C1 segment of cervical spinal cord (tissue), 14 donors: Measurements from ENCODE around the gene EPS8L3.
"Not testable (repeated sequence)": the region's sequence is repeated elsewhere in the genome, so short reads cannot be mapped to it uniquely, and the experiment has no call there.

ENCODE experiments used
- DNase-seq, 14 donors: peaks; one replicate each; lab custom pipeline; 2025; lab: John Stamatoyannopoulos, UW

The EPS8L3 gene

GRCh38 chr1:109780982-109781381 is 17.3 kb upstream of the EPS8L3 start:
- DNase-seq, result no peak

DNA sequence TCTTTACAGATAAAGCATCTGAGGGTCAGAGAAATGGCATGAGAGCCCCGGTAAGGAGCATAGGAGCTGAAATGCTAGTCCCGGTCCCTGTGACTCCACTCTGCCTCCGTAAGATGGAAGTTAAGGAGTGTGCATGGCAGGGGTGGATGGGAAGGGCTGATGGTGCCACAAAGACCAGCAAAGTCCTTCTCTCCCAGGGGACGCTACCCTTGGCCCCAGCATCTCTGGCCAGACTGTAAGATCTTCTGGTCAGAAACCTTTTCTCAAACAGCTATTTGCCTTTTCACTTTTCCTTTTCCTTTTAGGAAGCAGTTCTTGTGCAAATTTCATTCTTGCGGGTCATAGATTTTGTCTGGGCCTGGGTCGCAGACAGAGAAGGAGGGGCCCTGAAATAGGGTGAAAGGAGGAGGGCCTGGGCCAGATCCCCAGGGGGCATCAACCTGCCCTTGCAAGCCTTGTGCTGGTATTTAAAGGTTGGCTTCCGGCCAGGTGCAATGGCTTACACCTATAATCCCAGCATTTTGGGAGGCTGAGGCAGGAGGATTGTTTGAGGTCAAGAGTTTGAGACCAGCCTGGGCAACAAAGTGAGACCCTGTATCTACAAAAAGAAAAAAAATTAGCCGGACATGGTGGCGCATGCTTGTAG is 14.4 kb upstream of the EPS8L3 start:
- DNase-seq, result no peak

GRCh38 chr1:109777436-109777835 is 13.7 kb upstream of the EPS8L3 start:
- no peak for DNase-seq

- DNase-seq, result peak in 12 of 14 donors; percentile 31 to 80 (median 72)
These were observed 13.2 kb upstream of the EPS8L3 start for GRCh38 chr1:109776911-109777310.

GRCh38 chr1:109776206-109776835 is 12.6 kb upstream of the EPS8L3 start:
- DNase-seq, result no peak

- no peak for DNase-seq
These were observed 11.7 kb upstream of the EPS8L3 start for GRCh38 chr1:109775398-109775797.

DNA sequence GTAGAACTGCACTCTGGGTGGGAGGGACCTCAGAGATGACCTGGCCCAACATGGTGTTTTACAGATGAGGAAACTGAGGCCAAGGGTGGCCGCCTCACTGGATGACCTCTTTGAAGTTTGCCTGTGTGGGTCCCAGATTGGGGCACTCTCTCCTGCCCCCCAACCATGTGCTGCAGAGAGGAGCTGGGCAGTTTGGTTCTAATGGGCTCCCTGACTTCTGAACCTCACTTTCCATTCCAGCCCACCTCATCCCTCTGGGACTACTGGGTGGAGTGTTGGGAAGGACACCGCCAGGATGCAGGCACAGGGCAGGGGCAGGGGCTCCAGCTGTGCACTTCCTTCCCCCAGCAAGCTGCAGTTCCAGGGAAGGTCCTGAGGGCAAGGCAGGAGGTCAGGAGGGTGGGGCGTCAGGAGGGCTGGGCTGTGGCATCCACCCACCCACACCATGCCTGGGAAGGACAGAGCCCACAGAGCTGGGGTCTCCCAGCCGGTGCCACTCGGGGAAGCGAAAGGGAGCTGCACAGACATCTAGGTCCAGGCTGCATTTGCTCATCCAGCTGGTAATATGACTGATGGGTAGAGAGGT is 10.3 kb upstream of the EPS8L3 start:
- no peak for DNase-seq

- DNase-seq, result peak in 12 of 14 donors; percentile 24 to 72 (median 55)
These were observed 9.6 kb upstream of the EPS8L3 start for GRCh38 chr1:109773203-109773899.

DNA sequence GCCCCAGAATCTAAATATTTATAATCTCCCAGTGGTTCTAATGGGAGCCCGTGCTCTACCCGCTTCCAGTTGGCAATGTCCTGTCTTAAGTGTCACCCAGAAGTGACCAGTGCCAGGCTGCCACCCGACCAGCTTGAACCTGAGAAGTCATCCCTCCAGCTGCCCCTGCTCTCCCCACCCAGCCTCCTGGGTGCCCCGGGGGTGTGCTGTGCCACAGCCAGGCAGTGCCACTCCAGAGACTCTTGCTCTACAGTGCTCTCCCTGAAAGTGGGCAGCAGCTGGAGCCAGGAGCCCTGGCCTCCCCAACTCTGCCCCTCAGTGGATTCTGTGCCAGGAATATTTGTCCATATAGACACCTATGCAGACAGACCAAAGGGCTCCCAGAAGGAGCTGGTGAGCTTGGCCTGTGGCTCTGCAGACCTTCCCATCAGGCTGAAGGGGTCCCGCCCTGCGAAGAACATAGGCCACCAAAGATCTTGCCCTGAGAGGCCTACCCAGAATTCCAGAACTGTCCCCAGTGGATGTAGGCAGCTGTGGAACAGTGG is 9.0 kb upstream of the EPS8L3 start:
- no peak for DNase-seq

GRCh38 chr1:109771712-109772657 is 8.3 kb upstream of the EPS8L3 start:
- DNase-seq, result no peak

DNA sequence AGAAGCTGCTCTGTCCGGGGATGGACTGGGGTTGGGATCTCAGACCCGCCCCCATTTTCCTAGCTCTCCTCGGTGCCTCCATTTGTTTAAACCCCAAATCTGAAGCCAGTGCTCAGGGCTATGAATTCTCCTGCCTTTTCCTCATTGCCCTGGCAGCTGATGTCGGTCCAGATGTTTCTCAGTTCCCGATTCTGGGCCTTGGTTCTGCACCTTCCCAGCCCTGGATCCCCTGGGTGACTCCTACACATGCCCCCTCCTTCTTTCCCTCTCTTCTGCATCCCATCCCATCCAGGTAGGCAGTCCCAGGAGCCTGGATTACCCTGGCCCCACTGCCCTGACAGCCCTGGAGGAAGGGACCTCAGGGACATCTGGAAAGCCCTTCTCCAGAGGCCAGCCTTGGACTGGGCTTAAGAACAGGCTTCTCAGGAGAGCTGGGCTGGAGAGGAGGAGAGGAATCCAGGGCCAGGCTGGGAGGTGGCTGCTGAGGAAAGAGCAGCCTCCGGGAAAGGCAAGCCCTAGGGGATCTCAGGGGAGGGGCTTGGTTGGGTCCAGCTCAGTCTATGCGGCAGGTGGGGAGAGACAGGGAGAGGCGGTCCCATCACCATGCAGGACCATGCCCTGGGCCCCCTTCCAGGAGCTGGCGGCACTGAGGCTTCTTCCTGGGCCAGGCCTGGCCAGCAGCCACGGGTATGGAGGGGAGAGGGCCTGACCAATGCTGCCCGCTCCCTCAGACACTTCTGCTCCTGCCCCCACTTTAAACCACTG is 6.8 kb upstream of the EPS8L3 start:
- peak in 11 of 14 donors; percentile 19 to 85 (median 66) for DNase-seq

- DNase-seq, result no peak
These were observed 5.8 kb upstream of the EPS8L3 start for GRCh38 chr1:109769330-109770078.

DNA sequence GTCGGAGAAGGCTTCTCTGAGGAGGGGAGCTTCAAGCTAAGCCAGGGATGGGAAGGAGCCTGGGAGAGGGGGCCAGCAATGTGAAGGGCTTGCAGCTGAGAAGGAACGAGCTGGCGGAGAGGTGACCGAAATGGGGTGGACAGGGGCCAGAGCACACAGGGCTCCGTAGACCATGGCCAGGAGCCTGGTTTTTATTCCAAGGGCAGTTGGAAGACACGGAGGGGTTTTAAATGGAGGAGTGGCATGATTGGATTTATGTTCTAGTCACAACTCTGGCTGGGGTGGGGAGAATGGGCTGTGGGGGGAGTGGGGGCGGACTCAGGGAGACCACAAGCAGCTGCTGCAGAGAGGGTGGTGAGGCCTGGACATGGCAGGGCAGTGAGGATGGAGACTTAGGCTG is 5.1 kb upstream of the EPS8L3 start:
- DNase-seq, result no peak

- DNase-seq, result no peak
These were observed 4.6 kb upstream of the EPS8L3 start for GRCh38 chr1:109768335-109768650.

DNA sequence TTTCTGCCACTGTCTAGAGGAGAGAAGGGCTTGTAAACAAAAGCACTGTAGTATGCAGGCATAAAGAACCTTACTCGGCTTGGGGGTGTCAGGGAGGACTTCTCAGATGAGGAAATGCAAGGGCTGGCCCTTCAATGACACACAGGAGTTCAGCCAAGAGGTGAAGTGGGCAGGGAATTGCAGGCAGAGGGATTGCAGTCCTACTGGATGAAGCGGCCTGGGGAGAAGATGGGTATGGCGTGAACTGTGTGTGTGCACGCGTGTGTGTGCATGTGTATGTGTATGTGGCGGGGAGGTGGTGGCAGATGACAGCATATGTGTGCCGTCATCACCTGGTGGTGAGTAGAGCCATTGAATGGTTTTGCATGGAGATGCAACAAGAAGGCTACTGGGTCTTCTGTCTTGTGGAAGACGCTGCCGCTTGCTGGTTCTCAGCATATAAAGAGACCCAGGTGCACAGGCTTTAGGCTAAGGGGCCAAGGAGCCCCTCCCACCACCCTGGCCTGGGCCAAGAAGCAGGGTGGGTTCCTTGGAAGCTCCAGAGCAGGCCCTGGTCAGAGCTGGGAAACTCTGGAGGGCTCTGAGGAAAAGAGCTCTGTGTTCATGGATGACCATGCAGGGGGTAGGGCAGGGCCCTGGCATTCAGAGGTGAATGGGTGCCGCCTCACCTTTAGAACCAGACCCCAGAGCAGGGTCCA is 4.1 kb upstream of the EPS8L3 start:
- DNase-seq, result no peak

GRCh38 chr1:109766991-109767636 is 3.4 kb upstream of the EPS8L3 start:
- DNase-seq, result not testable (repeated sequence)

DNA sequence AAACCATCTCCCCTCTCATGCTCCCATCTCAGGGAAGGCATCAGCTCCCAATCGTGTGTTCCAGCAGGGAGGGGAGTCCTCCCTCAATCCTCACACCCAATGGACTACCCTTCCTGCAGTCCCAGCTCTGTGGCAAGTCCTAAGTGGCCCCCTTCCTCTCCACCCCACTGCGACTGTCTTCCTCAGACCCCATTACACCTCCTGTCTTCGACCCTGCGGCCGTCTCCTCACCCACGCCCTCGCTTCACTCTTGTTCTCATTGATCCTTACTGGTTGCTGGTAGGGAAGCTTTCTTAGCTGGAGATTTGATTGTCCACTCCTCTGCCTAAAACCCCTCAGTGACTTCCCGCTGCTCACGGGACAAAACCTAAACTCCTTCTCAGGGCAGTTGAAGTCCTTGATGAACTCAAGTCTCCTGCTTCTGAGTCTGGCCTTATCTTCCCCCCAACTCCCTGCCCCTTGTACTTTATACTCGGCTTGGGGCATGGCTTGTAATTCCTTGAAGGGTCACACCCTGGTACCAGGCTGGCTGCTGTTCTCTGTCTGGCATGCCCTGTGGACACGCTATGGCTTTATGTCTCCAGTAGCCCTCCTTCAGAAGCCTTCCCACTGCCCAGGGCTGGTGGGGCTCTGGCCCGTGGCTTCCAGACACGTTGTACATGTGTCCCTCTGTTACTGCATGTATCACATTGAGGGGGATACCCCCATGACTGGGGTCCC is 2.3 kb upstream of the EPS8L3 start:
- no peak for DNase-seq

- no peak for DNase-seq
These were observed 1.7 kb upstream of the EPS8L3 start for GRCh38 chr1:109765483-109765815.
